CD4-positive, alpha-beta T cell treated with Interleukin-1 beta for 1 hour (primary cell): ENCODE measurements around the gene SLCO2A1.

Experiments used
- DNase-seq, 2 donors: peaks; one replicate each; pipeline ENCODE4 v3.0.0-alpha.2; 2020 to 2022

The SLCO2A1 gene

DNA sequence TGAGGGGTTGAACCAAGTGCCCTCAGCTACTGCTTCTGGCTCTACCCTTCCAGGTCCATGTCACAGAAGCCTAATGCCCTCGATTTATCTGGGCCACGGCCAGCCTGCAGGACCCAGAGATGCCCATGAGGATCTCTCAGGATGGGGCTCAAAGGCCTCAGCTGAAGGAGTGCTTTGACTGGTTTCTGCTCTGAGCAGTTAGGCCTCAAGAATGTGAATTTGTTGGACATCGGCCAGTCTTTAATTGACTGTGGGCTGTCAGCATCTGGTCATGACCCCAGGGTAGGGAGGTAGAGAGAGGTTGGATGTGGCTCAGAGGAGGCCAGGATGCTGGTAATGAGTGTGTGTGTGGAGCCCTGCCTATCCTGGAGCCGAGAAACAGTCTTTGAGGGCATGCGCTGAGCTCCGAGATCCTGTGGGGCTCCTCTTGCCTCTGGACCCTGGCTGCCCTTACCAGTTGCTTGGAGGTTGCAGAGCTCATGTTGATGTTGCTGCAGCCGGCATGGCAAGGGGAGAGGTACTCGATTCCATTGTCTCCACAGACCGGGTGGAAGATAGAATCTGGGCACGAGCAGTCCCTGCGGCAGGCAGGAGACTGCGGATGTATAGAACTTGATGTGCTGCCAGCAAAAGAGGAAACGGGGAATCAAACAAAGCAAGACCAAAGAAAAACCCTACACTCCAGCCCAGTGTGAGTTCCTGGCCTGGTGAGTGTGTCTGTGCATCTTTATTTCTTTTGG is 84.9 kb downstream of the SLCO2A1 start:
- DNase-seq = no peak

DNA sequence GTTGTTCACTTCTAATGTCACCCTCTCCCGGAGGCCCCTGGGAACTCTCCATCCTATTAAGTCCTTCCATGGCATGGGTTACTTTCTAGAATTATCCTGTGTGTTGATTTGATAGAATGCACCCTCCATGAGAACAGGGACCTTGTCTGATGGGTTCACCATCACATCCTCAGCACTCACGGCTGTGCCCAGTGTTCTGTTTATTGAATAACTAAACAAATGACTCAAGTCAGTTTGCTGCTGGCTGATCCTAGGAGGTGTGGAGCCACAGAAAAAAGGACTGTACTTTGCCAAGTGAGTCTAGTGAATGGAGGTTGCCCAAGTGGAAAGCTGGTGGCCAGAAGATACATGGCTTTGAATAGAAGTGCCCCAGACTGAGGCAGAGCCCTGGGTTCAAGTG is 85.5 kb downstream of the SLCO2A1 start:
- DNase-seq = no peak

DNA sequence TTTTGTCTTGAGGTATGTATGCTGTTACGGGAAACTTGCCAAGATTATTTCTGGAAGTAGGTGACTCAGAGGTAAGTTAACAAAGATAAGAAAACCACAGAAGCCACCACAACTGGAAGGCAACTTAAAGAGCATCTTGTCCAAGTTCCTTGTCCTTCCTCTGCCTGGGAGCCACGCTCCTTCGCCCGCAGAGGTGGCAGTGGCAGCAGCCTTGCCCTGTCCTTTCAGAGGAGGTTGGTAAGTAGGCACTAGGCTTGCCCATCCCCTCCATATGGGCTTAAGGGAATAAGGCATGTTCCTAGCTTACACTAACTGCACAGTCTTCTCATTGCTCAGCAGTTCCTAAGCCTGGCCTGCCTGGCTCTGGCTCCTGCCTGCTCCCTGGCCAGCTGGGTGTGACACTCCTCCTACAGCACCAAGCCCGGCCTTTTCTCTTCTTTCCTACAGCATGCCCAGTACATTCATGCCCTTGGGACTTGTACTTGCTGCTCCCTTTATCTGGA is 86.0 kb downstream of the SLCO2A1 start:
- DNase-seq = no peak

DNA sequence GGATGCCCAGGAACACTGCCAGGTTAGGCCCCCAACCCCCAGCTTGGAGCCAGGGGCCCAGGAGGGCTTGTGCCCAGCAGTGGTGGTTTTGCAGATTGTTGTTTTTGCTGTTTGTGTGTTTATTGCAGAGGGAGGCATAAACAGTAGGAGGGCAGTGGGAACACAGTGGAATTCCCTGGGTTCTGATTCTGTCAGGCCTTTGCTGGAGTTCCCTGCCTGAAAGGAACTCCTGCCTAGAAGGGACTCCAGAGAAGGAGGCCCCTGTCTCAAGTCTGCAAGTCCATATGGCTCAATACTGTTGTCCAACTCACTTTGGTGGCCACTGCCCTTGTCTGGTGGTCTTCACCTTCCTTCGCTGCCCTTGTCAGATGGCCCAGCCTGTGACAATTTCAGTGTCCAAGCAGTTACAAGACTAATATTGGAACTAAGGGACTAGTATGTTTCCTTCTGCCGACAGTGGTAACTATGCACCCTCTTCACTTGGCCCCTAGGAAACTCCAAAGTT is 86.6 kb downstream of the SLCO2A1 start:
- no peak for DNase-seq

DNA sequence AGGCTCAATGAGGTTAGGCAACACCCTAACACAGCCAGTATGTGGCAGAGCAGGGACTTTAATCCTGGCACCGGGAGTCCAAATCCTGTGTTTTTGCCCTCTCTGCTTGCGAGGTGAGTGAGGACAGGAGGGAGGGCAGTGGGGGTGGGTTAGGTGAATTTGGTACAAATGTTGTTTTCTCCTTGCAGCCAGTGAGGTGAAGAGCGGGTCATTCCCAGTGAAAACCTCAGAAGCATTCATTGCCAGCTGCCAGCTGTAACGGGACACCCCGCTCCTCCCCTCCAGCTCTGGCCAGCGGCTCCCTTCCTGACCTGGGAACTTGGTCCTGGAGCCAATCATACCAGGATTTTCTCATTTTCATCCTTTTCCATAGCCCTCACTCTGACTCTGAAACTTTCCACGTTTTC is 88.3 kb downstream of the SLCO2A1 start:
- no peak for DNase-seq

DNA sequence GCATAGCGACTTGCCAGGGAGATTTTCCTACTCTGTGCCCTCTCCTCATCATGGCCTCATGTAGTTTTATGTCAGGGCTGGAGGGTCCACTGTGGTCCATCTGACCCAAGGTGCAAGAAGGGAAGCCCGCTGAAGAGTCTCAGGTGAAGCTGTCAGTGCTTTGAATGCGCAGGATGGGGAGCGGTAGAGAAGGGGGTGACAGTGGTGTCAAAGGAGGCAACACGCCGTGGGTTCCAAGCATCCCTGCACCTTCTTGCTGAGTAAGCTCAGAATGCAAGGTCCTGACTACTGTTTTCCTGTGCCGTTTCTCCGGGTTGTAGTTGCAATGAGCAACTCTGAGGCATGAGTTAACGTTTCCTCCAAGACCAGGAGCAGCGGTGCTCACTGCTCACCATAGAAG is 89.2 kb downstream of the SLCO2A1 start:
- no peak for DNase-seq

DNA sequence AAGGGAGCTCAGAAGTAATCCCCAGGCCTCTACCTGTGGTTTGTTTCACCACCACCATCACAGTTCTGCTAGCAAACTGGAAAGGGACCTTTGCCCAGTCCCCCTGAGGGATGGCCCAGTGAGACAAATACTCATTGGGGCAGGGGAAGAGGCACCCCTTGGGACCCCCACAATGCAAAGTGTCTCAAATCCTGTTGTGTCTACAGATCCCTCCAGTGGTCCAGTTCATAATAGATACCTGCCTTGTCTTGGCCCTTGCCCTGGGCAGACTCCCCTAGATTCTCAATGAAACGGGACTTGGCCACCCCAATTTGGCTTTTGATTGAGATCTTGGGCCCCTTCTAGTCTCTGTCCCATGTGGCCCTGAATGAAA is 90.3 kb downstream of the SLCO2A1 start:
- DNase-seq = no peak

DNA sequence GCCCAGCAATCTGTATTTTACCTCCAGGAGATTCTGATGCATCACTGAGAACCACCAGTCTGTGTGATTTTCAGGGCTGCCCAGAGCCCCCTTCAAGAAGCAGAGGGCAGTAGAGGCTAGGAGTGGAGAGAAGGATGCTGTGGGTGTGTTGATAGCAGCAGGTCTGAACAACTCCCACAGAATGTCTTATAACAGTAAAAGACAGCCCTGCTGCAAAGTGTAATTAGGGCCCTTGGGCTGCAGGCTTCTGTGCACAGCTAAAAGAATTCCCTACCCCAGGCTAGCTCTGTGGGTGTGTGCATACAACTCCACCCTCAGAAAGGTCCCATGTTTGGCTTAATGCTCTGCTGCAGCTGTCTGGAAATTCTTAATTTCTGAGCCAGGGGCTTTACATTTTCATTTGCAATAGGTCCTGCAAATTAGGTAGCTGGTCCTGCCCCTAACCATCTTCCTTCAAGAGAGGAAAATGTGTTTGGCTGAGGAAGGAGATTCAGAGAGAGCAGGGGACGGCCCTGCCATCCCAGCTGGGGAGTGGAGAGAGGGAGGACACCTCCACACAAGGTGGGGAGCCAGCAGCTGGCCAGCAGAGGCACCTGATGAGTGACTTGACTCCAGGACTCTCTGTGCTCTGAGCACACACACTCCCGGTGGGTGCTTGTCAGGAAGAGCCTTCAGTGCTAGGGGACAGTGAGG is 90.8 kb downstream of the SLCO2A1 start:
- no peak for DNase-seq

DNA sequence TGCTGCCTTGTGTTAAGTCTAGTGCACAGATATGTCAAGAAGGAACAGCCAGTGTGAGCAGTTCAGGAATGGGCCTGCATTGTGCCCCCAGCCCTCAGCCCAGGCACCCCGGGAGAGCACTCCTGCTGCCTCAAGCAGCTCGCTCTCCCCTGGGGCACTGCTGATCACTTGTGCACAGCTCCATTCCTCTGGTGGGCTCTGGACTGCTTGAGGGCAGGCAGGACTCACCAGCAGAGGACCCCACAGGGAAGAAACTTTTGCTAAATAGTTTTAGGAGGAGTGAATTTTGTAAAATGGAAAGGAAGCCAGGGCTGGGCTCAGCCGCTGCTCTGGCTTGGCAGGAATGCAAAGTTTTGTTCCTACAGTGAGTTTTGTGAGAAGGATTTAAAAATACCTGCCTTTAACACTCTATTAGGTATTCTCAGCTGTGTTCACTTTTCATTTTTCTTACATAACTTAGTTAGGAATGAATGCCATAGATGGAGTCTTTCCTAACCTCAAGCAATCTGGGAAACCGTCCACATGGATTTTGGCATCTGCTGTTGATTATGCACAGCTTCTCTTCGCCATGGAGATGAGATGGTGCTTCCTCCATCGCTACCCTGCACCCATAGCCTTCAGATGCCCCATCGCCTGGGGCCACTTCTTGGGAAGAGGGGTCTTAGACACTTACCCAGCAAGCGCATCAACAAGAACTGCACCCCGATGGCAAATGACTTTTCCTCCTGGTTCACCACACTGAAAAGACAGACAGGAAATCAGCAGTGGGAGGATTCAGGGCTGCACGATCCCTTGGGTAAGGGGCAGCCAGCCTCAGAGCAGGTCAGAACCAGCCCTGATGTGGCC is 91.7 kb downstream of the SLCO2A1 start:
- no peak for DNase-seq

DNA sequence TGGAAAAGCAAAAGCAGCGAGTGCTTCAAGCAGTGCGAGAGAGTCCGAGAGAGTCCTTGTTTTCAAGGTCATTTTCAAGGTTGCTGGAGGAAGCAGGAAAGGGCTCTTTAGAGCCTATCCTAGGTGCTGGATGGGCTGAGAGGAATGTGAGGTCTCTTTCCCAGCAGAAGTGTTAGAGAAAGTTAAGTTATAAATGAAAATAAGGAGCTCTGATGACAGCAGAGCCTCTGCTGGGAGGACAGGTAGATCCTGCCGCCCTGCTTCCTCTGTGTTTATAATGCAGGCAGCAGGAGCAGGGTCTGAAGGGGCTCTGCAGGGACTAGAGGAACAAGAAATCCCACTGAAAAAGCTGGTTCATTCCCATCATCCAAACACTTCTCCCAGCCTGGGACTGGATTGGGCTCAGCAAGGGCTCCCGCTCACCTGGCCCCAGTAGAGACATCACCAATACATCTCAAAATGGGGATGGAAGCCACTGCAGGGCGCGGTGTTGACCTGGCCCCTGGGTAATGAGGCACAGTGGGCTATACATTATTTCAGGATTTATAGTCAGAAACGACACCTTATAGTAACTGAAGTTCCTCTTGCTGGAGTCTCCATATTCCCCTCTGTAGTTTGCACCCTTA is 92.6 kb downstream of the SLCO2A1 start:
- DNase-seq = no peak

DNA sequence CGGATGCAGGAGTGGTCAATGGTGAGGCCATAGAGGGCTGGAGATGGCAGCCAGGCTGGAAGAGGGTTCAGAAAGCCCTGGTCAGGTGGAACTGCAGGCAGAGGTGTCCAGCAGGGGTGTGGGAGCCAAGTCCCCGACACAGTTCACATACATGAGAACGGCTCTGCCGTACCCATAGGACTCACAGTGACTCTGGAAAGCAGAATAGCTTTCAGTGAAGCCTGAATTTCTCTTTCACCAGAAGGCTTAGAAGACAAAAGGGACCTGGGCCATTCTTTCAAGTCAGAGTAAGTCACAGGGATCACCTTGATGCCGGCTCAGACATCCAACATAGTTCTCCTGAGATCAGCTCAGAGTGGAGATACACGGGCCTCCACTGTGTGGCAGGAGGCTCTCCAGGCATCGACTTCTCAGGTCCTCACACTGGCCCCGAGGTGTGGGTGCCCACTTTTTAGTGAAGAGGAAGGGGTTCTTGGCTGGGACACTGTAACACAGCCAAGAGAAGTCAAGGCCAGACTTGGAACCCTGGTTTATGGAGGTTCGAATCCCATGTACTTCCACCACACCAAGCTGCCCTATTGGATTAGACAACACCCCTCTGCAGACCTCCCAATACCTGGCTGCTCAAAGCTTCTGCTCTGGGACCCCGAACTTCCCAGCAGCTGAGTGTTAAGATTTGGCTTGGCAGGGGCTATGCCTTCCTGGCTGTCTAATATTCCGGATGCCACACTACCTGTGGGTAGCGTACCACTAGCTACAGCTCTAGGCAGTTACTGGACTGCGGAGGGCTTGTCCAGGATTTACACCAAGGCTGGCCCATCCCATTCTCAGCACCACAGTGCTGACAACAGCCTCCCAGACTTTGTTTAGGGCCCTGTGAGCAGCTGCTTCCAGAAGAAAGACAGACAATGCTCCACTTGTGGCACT is 93.6 kb downstream of the SLCO2A1 start:
- DNase-seq = no peak

DNA sequence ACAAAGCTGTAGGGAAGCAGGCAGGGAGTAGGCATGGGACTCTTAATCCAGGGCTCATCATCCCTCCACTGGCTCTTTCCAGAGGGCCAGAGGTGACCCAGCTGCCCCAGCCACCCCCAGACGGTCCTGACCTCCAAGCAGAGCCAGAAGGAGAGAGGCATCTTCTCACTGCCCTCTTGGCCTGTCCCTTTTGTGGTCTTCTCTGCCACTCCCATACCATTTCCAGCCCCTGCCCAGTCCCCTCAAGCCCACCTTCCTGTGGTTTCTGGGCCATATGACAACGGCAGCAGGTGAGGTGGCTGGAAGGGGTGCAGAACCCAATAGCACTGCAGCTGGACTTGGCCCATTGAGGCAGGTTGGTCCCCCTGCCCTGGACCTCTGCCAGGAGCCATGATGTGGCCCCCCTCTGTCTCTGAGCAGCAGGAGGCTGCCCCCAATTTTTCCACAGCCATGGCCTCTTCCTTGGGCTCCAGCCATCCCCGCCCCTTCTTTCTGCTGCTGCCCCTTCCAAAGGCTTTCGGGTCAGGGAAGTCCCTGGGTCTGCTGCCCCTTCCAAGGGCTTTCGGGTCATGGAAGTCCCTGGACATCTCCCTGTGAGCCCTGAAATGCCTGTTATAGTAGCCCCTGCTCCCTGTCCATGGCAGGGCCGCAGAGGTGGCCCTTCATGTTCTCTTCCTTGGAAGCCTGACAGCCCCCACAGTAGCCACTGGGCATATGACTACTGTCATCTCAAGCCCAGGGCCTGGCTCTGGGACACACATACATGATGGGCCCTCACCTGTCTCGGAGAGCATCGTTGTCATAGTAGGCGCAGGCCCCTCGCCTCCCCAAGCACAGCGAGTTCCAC is 94.5 kb downstream of the SLCO2A1 start:
- no peak for DNase-seq

DNA sequence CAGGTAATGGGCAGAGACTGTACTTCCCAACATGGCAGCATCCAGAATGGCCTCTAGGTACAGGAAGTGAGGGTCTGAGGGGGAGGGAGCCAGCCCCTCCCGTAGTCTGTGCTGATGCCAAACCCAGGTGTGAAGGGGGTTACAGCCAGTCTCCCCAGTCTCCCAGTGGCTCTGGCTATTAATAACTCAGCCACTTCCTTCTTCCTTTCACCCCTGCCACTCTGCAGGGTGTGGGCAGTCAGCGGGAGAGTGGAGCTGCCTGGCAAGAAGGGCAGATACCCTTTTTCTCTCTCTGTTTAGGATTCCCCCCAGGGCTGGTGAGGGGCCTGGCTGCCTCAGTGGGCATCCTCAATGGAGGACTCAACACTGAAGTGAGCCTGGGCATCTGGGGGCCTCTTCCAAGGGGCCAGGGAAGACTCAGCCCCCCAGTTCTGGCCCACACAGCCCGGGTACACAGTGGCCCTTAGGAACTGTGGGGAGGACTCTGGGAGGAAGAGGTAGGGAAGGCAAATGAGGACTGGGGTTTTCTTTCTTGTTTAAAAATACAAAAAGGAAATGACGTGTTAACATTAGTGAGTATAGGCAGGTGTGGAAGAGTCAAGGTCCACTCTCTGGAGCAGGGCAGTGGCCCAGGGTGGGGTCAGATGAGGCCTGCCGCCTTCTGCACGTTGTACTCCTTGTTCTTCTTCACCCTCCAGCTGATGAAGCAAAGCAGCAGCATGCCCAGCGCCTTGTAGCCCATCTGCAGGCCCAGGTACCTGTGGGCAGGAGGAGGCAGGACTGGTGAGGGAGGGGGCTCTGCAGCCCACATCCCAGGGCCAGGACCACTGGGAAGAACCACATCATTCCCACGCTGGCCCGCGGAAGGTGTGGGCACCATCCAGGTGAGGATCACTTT is 95.4 kb downstream of the SLCO2A1 start:
- no peak for DNase-seq

DNA sequence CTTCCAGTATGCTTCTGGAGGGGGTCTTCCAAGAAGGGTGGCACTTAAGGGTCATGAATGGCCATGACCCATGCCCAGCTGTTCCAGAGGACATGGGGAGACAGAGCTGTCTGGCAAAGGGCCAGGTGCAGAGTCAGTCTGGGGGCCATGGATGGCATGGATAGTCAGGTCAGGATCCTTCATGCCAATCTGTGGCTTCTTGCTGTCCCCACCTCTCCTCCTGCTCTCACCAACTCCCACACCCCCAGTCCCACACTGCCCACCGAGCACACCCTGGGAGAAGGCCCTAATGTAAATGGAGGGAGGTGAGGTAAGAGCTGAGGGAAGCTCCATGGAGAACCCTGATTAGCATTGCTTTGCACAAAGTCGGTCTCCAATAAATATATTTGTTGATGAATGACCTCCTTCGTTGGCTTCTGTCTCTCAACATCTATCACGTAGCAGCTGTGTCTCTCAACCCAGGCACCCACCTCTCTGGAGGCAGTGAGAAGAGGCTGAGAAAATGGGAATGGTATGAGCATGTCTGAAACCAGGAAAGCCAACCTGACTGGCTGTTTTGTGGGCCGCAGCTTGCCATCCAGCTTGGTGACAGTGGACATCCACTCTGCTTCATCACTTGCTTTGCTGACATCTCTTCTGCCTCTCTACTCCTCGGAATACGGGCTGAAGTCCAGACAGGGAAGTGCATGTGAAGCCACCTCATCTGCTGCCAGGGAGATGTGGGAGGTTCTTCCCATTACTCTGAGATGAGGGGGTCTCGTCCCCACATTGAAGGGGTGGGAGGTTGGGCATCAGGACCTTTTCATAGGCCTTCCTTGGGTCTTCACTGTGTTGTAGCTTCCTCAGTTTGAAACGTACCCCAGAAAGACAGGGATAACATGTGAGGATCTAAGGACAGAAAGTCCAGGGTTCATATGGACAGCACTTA is 96.4 kb downstream of the SLCO2A1 start:
- no peak for DNase-seq

DNA sequence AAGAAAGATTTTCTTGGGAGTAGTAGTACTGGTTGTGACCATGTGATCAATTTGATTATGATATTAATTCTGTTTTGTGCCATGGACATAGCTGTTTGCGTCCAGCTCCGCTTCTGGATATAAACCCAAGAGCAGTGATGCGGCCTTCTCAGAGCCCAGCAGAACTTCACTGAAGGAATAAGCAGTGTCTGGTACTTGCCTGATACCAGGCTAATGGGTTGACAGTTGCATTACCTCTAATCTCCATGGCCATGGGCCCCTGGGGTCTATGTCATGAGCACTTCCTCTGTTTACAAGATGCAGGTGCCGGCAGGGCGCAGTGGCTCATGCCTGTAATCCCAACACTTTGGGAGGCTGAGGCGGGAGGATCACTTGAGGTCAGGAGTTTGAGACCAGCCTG is 97.7 kb downstream of the SLCO2A1 start:
- DNase-seq = no peak

DNA sequence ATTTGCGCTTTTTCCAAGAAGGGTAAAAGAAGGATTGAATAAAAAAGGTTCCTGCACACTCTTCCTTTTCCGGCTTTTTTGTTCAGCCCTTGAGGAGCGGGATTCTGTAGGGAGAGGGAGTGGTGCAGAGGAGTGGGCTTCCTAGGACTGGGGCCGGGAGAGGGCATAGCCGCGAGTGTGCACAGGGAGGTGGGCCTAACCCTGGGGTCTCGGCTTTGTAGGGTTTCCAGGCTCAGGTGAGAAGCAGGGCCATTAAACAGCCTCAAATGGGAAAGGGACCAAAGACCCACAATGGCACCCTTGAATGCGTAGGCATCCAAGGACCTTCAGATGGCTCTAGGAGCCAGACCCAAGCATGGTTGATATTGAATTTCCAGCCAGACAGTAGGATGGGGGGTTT is 98.6 kb downstream of the SLCO2A1 start:
- DNase-seq = no peak

DNA sequence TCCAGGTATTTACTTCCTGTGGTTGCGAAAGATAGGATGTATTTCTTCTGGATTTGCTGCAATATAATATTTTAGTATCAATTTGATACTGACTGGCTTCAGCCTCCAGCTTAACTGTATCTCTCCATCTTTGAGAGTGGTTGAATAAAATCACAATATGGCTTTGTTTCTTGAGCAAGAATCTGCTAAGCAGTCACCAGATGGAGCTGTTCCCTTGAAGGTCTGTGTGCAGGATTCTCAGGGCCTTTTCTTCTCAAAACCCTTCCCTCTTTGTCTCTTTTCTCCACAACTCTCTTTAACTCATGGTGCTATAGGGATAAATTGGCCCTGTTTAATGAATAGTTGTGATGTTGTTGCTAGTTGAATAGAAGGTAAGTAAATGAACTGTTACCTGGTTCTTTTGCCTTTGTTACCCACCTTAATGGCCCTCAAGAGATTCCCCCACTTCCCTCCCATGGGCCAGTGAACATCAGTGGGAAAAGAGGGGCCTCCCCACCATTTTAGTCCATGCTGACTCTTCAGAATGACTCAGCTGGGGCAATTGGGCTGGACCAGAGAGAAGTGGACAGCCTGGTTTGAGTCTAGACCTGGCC is 99.3 kb downstream of the SLCO2A1 start:
- DNase-seq = no peak
